MM.1S (cell line): ENCODE results near the gene INTS15.

Experiments used
- DNase-seq: peaks from one replicate; pipeline ENCODE4 v3.0.0-alpha.2; 2015
- H2AFZ ChIP-seq: fragments of 300-600 bp; sonication (generic); 2 replicates; pipeline ENCODE4 v1.6.0; 2016; ENCODE audit warnings: antibody characterized with exemption, low read length
- H3F3A ChIP-seq: fragments of 300-600 bp; sonication (generic); 2 replicates; pipeline ENCODE4 v1.6.1; 2016; ENCODE audit warnings: mild to moderate bottlenecking, antibody characterized with exemption, low read length, moderate library complexity, mixed read lengths; ENCODE audit not compliant: insufficient read depth
- H3K27ac ChIP-seq: fragments of 300-600 bp; sonication (generic); 2 replicates; pipeline ENCODE4 v1.5.1; 2016; ENCODE audit warnings: mild to moderate bottlenecking, low read length
- H3K27me3 ChIP-seq: fragments of 300-600 bp; sonication (generic); replicated peaks from 2 replicates; pipeline ENCODE4 v1.6.0; 2016; ENCODE audit warnings: low read length; ENCODE audit not compliant: insufficient read depth
- H3K36me3 ChIP-seq: fragments of 300-600 bp; sonication (generic); replicated peaks from 2 replicates; pipeline ENCODE4 v1.6.1; 2016; ENCODE audit warnings: mild to moderate bottlenecking, low read length, mixed read lengths; ENCODE audit not compliant: insufficient read depth
- H3K4me1 ChIP-seq: fragments of 300-600 bp; sonication (generic); 2 replicates; pipeline ENCODE4 v1.6.1; 2016; ENCODE audit warnings: low read length, mixed read lengths
- H3K4me2 ChIP-seq: fragments of 300-600 bp; sonication (generic); 2 replicates; pipeline ENCODE4 v1.6.0; 2016; ENCODE audit warnings: low read depth, low read length
- H3K4me3 ChIP-seq: fragments of 300-600 bp; sonication (generic); 2 replicates; pipeline ENCODE4 v1.5.1; 2016; ENCODE audit warnings: low read length, mixed read lengths
- H3K79me2 ChIP-seq: fragments of 300-600 bp; sonication (generic); 2 replicates; pipeline ENCODE4 v1.6.1; 2016; ENCODE audit warnings: mixed run types, low read length, mixed read lengths
- H3K9ac ChIP-seq: fragments of 300-600 bp; sonication (generic); 2 replicates; pipeline ENCODE4 v1.6.1; 2016; ENCODE audit warnings: low read length, mixed read lengths
- H3K9me2 ChIP-seq: fragments of 300-600 bp; sonication (generic); replicated peaks from 2 replicates; pipeline ENCODE4 v1.6.1; 2016; ENCODE audit warnings: mild to moderate bottlenecking, low read length, mixed read lengths; ENCODE audit not compliant: insufficient read depth
- H3K9me3 ChIP-seq: fragments of 300-600 bp; sonication (generic); replicated peaks from 2 replicates; pipeline ENCODE4 v1.6.1; 2016; ENCODE audit warnings: mild to moderate bottlenecking, low read length, mixed read lengths; ENCODE audit not compliant: insufficient read depth
- H4K20me1 ChIP-seq: fragments of 300-600 bp; sonication (generic); 2 replicates; pipeline ENCODE4 v1.6.1; 2016; ENCODE audit warnings: mild to moderate bottlenecking, low read length, moderate library complexity, mixed read lengths; ENCODE audit not compliant: insufficient read depth
- CTCF ChIP-seq: fragments of 300-600 bp; sonication (generic); IDR thresholded peaks from 2 replicates; pipeline ENCODE4 v1.5.1; 2016; ENCODE audit warnings: antibody characterized with exemption, low read length, mixed read lengths
- EZH2 ChIP-seq: fragments of 300-600 bp; sonication (generic); optimal IDR thresholded peaks from 2 replicates; pipeline ENCODE3; 2017; ENCODE audit warnings: low read depth, mild to moderate bottlenecking, antibody characterized with exemption, low read length, mixed read lengths
- EZH2phosphoT487 ChIP-seq: fragments of 300-600 bp; sonication (generic); IDR thresholded peaks from 2 replicates; pipeline ENCODE4 v1.6.1; 2018; ENCODE audit warnings: antibody characterized with exemption, low read length

Gene INTS15

GRCh38 chr7:6653071-6654003 lies 63.5 kb downstream of the INTS15 start:
- Histone ChIP-seq H3F3A (no peaks in the 10 kb centered on the region), H3K27ac (no peak overlapping the region), H3K79me2 (no peaks in the 10 kb centered on the region), H3K27me3 (no peaks in the 10 kb centered on the region), H4K20me1 (no peaks in the 10 kb centered on the region), H3K9ac (no peak overlapping the region), H3K9me2 (no peaks in the 10 kb centered on the region), H3K4me1 (no peaks in the 10 kb centered on the region), H3K9me3 (no peaks in the 10 kb centered on the region; the same call in 1 of the 2 replicates), H3K4me3 (no peak overlapping the region), H2AFZ (no peak overlapping the region), H3K4me2 (no peak overlapping the region), H3K36me3 (no peaks in the 10 kb centered on the region; the same call in 1 of the 2 replicates)
- no peak for DNase-seq
- TF ChIP-seq EZH2 (no peak), EZH2phosphoT487 (no peak), CTCF (no peak)

GRCh38 chr7:6654113-6654841 lies 64.5 kb downstream of the INTS15 start:
- Histone ChIP-seq H4K20me1 (no peaks in the 10 kb centered on the region), H3K9me3 (no peaks in the 10 kb centered on the region; the same call in 1 of the 2 replicates), H3K9me2 (no peaks in the 10 kb centered on the region), H3K4me3 (no peak overlapping the region), H3K79me2 (no peaks in the 10 kb centered on the region), H3K4me1 (no peaks in the 10 kb centered on the region), H3K4me2 (no peak overlapping the region), H3F3A (no peaks in the 10 kb centered on the region), H3K9ac (no peak overlapping the region), H3K27me3 (no peaks in the 10 kb centered on the region), H2AFZ (no peak overlapping the region), H3K36me3 (no peaks in the 10 kb centered on the region; the same call in 1 of the 2 replicates), H3K27ac (no peak overlapping the region)
- TF ChIP-seq EZH2 (no peak), CTCF (no peak), EZH2phosphoT487 (no peak)
- no peak for DNase-seq

DNA sequence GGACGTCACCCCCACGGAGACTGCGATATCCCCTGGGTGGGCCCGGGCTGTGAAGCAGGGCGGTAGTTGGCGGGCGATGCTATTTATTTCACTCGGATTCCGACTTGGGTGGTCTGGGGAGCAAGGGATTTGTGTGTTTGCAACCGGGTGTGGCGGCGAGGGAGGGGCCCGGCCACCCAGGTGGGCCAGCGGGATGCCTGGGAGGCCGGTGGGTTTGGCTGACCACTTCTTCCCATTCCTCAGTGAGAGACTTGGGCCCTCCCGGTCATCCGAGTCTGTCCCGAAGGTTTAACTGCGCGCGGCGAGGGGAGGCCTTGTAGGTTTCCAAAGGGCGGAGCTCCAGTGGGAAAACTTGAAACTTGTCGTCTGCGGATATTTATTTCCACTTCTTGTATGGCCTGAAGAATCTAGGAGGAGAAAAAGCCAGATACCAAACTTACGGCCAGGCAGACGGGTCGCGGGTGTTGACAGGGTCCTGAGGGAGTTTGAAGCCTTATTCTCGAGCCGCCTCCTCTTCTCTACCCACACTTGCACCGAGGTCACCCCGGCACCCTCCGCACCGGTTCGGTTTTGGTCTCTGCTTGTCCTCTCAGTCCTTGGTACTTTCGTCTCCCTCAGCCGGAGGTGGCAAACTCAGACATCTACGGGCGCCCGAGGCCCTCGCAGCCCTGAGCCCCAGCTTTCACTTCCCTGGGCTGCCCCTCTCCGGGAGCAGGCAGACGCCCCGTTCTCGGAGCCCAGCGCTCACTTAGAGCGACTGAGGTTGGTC lies 65.2 kb downstream of the INTS15 start:
- Histone ChIP-seq H3K9me3 (no peaks in the 10 kb centered on the region; the same call in 1 of the 2 replicates), H3K4me2 (no peak overlapping the region), H2AFZ (no peak overlapping the region), H3K9ac (no peak overlapping the region), H3K9me2 (no peaks in the 10 kb centered on the region), H3K4me1 (no peaks in the 10 kb centered on the region), H4K20me1 (no peaks in the 10 kb centered on the region), H3K79me2 (no peaks in the 10 kb centered on the region), H3K27ac (no peak overlapping the region), H3K27me3 (no peaks in the 10 kb centered on the region), H3K36me3 (no peaks in the 10 kb centered on the region; the same call in 1 of the 2 replicates), H3K4me3 (no peak overlapping the region), H3F3A (no peaks in the 10 kb centered on the region)
- no peak for DNase-seq
- TF ChIP-seq EZH2phosphoT487 (no peak), EZH2 (no peak), CTCF (no peak)
